ENCODE results near the gene APEH. TPM values are rescaled to one million over a fixed set of nuclear protein-coding genes. Genes with fewer than 3 reads are reported as not detected.
A peak's percentile ranks its signal among the peaks of the same experiment; 100 is the strongest.

APEH gene
- polyA plus RNA-seq, 3 donors = 66.1 to 105 (median 92.6) TPM

DNA sequence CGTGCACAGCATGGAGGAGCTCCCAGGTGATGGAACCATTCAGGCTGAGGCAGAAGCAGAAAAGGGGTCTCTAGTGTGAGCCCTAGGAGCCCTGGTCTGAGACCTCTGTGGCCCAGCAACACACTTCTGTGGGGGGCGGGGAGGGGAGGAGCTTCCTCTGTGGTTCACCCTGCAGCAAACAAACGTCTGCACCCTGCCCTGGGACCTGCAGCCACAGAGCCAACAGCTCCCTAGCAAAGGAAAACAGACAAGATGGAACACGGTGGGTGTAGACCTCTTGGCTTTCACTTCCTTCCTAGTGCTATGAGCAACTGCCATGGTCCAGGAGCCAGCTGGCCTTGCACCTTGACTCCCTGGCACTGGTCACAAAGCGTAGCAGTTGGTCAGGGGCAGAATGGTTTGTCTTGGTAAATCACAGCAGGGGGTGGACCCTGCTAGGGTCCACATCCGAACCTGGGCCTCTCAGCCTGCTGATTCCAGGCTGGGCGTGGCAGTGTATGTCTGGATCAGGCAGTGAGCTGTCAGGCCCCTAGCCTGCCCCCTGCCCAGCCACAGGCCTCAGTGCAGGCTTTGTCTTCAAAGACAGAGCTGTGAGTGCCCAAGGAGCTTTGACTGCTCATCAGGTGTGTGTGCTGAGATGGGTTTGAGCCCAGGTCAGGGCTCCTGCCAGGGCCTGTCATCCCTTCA, 38.6 kb downstream of the APEH start:
- peaks cover 0 to 3% (median 0%) of the 10 kb centered on the region in 3 donors for H3K27me3 Mint-ChIP-seq (ENCODE audit: low read depth in 3 of 3)
- WGBS (ENCODE audit: insufficient coverage) = 36% methylated on average over 4 of the region's 7 CpGs
- TF ChIP-seq CTCF (IDR thresholded peaks at IDR 0.05) = no peak

GRCh38 chr3:49713336-49714105, 39.4 kb downstream of the APEH start:
- no peak overlapping the region for H3K4me3 ChIP-seq (replicated peaks in 1 of 3; ENCODE audit: low read depth in 2 of 3, low read length in 3 of 3)
- H4K20me1 ChIP-seq (ENCODE audit: insufficient read depth, low read length) = peaks cover 8% of the 10 kb centered on the region
- H3K9me3 ChIP-seq (replicated peaks in 1 of 2; ENCODE audit: control insufficient read depth in 1 of 2, insufficient read depth in 1 of 2, low read length in 2 of 2) = no peaks in the 10 kb centered on the region
- H2AFZ ChIP-seq (ENCODE audit: insufficient read depth, low read depth, low read length, poor library complexity, severe bottlenecking) = no peak overlapping the region
- DNase-seq = peak in 1 of 3 donors; percentile 2
- H3K27ac ChIP-seq (ENCODE audit: low read depth in 1 of 2, low read length in 2 of 2) = no peak overlapping the region
- intact Hi-C loops (cut with micrococcal nuclease) = loop anchor here in 1 of 2 donors (10.0 kb wide), 1 partner anchor 231 kb away; the partner anchor contains the start of gene RBM6
- Mint-ChIP-seq H3K4me3 (no peak overlapping the region), H3K27ac (peak overlapping the region in 1 of 7 donors; percentile 60), H3K4me1 (peaks cover 16% of the 10 kb centered on the region), H3K9me3 (peaks cover 0 to 1% (median 0%) of the 10 kb centered on the region in 7 donors), H3K27me3 (ENCODE audit: low read depth in 3 of 3) (peaks cover 2 to 7% (median 3%) of the 10 kb centered on the region in 3 donors), H3K36me3 (peaks cover 23 to 33% of the 10 kb centered on the region in 2 donors)
- TF ChIP-seq CTCF (IDR thresholded peaks at IDR 0.05) = no peak
- WGBS (ENCODE audit: insufficient coverage) = 97% methylated on average over 19 of the region's 25 CpGs
- no peak overlapping the region for H3K4me2 ChIP-seq (replicated peaks; ENCODE audit: extremely low read depth, low read length, poor library complexity, severe bottlenecking)
- H3K36me3 ChIP-seq (replicated peaks in 1 of 2; ENCODE audit: control insufficient read depth in 1 of 2, insufficient read depth in 2 of 2, low read length in 2 of 2) = peaks cover 0 to 13% of the 10 kb centered on the region in 2 donors
- H3K4me1 ChIP-seq (ENCODE audit: control insufficient read depth in 1 of 2, insufficient read depth in 2 of 2, low read length in 2 of 2) = peaks cover 7 to 12% of the 10 kb centered on the region in 2 donors
- H3K79me2 ChIP-seq (ENCODE audit: insufficient read depth, low read length) = no peaks in the 10 kb centered on the region
- peaks cover 0 to 2% of the 10 kb centered on the region in 2 donors for H3K27me3 ChIP-seq (ENCODE audit: control insufficient read depth in 2 of 2, insufficient read depth in 2 of 2, low read length in 2 of 2)
- H3K9ac ChIP-seq (ENCODE audit: insufficient read depth, low read length, poor library complexity, severe bottlenecking) = no peak overlapping the region

More for the DNA sequence above, 38.6 kb downstream of the APEH start:
- Histone ChIP-seq H3K4me3 (replicated peaks in 1 of 3; ENCODE audit: low read depth in 2 of 3, low read length in 3 of 3) (no peak overlapping the region), H3K36me3 (replicated peaks in 1 of 2; ENCODE audit: control insufficient read depth in 1 of 2, insufficient read depth in 2 of 2, low read length in 2 of 2) (peaks cover 0 to 13% of the 10 kb centered on the region in 2 donors), H3K79me2 (ENCODE audit: insufficient read depth, low read length) (no peaks in the 10 kb centered on the region), H4K20me1 (ENCODE audit: insufficient read depth, low read length) (peaks cover under 1% of the 10 kb centered on the region), H3K27ac (ENCODE audit: low read depth in 1 of 2, low read length in 2 of 2) (no peak overlapping the region), H3K9me3 (replicated peaks in 1 of 2; ENCODE audit: control insufficient read depth in 1 of 2, insufficient read depth in 1 of 2, low read length in 2 of 2) (no peaks in the 10 kb centered on the region), H3K27me3 (ENCODE audit: control insufficient read depth in 2 of 2, insufficient read depth in 2 of 2, low read length in 2 of 2) (no peaks in the 10 kb centered on the region), H3K4me2 (replicated peaks; ENCODE audit: extremely low read depth, low read length, poor library complexity, severe bottlenecking) (no peak overlapping the region), H3K4me1 (ENCODE audit: control insufficient read depth in 1 of 2, insufficient read depth in 2 of 2, low read length in 2 of 2) (peaks cover 6 to 10% of the 10 kb centered on the region in 2 donors), H2AFZ (ENCODE audit: insufficient read depth, low read depth, low read length, poor library complexity, severe bottlenecking) (no peak overlapping the region), H3K9ac (ENCODE audit: insufficient read depth, low read length, poor library complexity, severe bottlenecking) (no peak overlapping the region)
- peaks cover 11% of the 10 kb centered on the region for H3K4me1 Mint-ChIP-seq
- H3K9me3 Mint-ChIP-seq = no peaks in the 10 kb centered on the region
- H3K36me3 Mint-ChIP-seq = peaks cover 30 to 40% of the 10 kb centered on the region in 2 donors
- peak in 1 of 3 donors; percentile 4 for DNase-seq
- H3K4me3 Mint-ChIP-seq = no peak overlapping the region
- H3K27ac Mint-ChIP-seq = peak overlapping the region in 1 of 7 donors; percentile 13
- intact Hi-C loops (cut with micrococcal nuclease) = loop anchor here in 1 of 2 donors (10.0 kb wide), 1 partner anchor 232 kb away; the partner anchor contains the start of gene RBM6

Measured in CD14-positive monocyte (primary cell).